Prostate gland (tissue), 2 donors: Measurements from ENCODE around the gene TRAPPC3. TPM values are rescaled to one million over a fixed set of nuclear protein-coding genes. Genes with fewer than 3 reads are reported as not detected.
A peak's percentile ranks its signal among the peaks of the same experiment; 100 is the strongest.

Source experiments
- DNase-seq: peaks from one replicate; pipeline ENCODE4 v3.0.0-alpha.2; 2019; ENCODE audit warnings: low spot score
- H3K27ac ChIP-seq, 2 donors: fragments of 200-600 bp; sonication (generic); 2 replicates each; pipeline ENCODE4 v1.5.1; 2017 to 2019
- H3K27me3 ChIP-seq: fragments of 200-600 bp; sonication (generic); replicated peaks from 2 replicates; pipeline ENCODE4 v1.5.1; 2019; ENCODE audit not compliant: insufficient read depth
- H3K36me3 ChIP-seq, 2 donors: fragments of 200-600 bp; sonication (generic); 1 replicate in 1 of 2; 2 replicates in 1 of 2; pipeline versions ENCODE4 v1.5.1 to v1.8.1; 2017 to 2019
- H3K4me1 ChIP-seq: fragments of 200-600 bp; sonication (generic); replicated peaks from 2 replicates; pipeline ENCODE4 v1.5.1; 2019
- H3K4me3 ChIP-seq, 2 donors: fragments of 200-600 bp; sonication (generic); 2 replicates each; pipeline ENCODE4 v1.5.1; 2017 to 2019
- H3K9me3 ChIP-seq: fragments of 200-600 bp; sonication (generic); 2 replicates; pipeline ENCODE4 v1.5.1; 2017
- CTCF ChIP-seq, 4 experiments: fragments of 200-600 bp in 2 of 4; fragments of 450-650 bp in 2 of 4; sonication (generic) in 2 of 4; IDR thresholded peaks; 1 replicate in 3 of 4; 2 replicates in 1 of 4; pipeline ENCODE4 v1.5.1; 2016 to 2019; ENCODE audit warnings: antibody characterized with exemption in 4 of 4, mild to moderate bottlenecking in 2 of 4, moderate library complexity in 2 of 4
- POLR2A ChIP-seq: fragments of 450-650 bp; IDR thresholded peaks from one replicate; pipeline ENCODE4 v1.6.1; 2016; ENCODE audit warnings: antibody characterized with exemption, mild to moderate bottlenecking
- POLR2AphosphoS5 ChIP-seq: sonication (generic); formaldehyde crosslinking; IDR thresholded peaks from one replicate; pipeline ENCODE4 v1.6.1; 2017; ENCODE audit warnings: antibody characterized with exemption
- WGBS: methylation state at CpG from one replicate; pipeline ENCODE4 v1.1.5; 2018; 5-methylcytosine and 5-hydroxymethylcytosine counted together
- intact Hi-C: fragments of 100-400 bp; cut with DNase I; formaldehyde crosslinking; loops from one replicate; pipeline ENCODE4 v1.14.2; 2022
- total RNA-seq, 2 donors: library from RNA; depleted of rRNA; stranded (reverse); fragments of >200 nt; gene quantifications; one replicate each; pipeline ENCODE4 v1.1.0, GENCODE V29; 2016

TRAPPC3 gene
- total RNA-seq, 2 donors from 2014 or later, result 90.0 to 92.5 TPM

- H3K4me3 ChIP-seq, result no peak overlapping the region
- no peaks in the 10 kb centered on the region for H3K27me3 ChIP-seq
- TF ChIP-seq CTCF (IDR thresholded peaks at IDR 0.05), result no peak
- TF ChIP-seq POLR2AphosphoS5, result no peak
- TF ChIP-seq POLR2A, result no peak
- no peak for DNase-seq
- no peak overlapping the region for H3K27ac ChIP-seq
- no peaks in the 10 kb centered on the region for H3K9me3 ChIP-seq
- H3K36me3 ChIP-seq, result no peaks in the 10 kb centered on the region
- H3K4me1 ChIP-seq, result no peaks in the 10 kb centered on the region
- intact Hi-C loops, result no loop called here
- 47% methylated on average over 4 of the region's 4 CpGs for WGBS
Observed at GRCh38 chr1:36111151-36111550, 38.1 kb downstream of the TRAPPC3 start.

GRCh38 chr1:36109041-36109679 is 40.1 kb downstream of the TRAPPC3 start:
- Histone ChIP-seq H3K9me3 (no peaks in the 10 kb centered on the region), H3K4me3 (no peak overlapping the region), H3K4me1 (no peaks in the 10 kb centered on the region), H3K27me3 (no peaks in the 10 kb centered on the region), H3K27ac (no peak overlapping the region), H3K36me3 (no peaks in the 10 kb centered on the region)
- TF ChIP-seq POLR2AphosphoS5 (peak; percentile 44), POLR2A (no peak)
- 51% methylated on average over 11 of the region's 11 CpGs for whole genome bisulfite sequencing
- peak; percentile 65 for DNase-seq
- intact Hi-C loops, result no loop called here

- H3K27me3 ChIP-seq, result no peaks in the 10 kb centered on the region
- intact Hi-C loops, result no loop called here
- no peak for TF ChIP-seq CTCF (IDR thresholded peaks at IDR 0.05)
- TF ChIP-seq POLR2A, result no peak
- no peak for TF ChIP-seq POLR2AphosphoS5
- H3K9me3 ChIP-seq, result no peaks in the 10 kb centered on the region
- H3K27ac ChIP-seq, result no peak overlapping the region
- WGBS, result 44% methylated on average over 14 of the region's 14 CpGs
- peak; percentile 33 for DNase-seq
- no peaks in the 10 kb centered on the region for H3K36me3 ChIP-seq
- no peaks in the 10 kb centered on the region for H3K4me1 ChIP-seq
- H3K4me3 ChIP-seq, result no peak overlapping the region
Observed at GRCh38 chr1:36108314-36108713, 41.0 kb downstream of the TRAPPC3 start.

GRCh38 chr1:36107394-36107793 is 41.9 kb downstream of the TRAPPC3 start:
- no peak overlapping the region for H3K4me3 ChIP-seq
- intact Hi-C loops, result no loop called here
- H3K4me1 ChIP-seq, result no peaks in the 10 kb centered on the region
- H3K27ac ChIP-seq, result no peak overlapping the region
- no peak for TF ChIP-seq POLR2A
- TF ChIP-seq CTCF (IDR thresholded peaks at IDR 0.05), result no peak
- TF ChIP-seq POLR2AphosphoS5, result no peak
- DNase-seq, result no peak
- H3K27me3 ChIP-seq, result no peaks in the 10 kb centered on the region
- H3K36me3 ChIP-seq, result no peaks in the 10 kb centered on the region
- no peaks in the 10 kb centered on the region for H3K9me3 ChIP-seq
- WGBS, result 80% methylated on average over 9 of the region's 9 CpGs

GRCh38 chr1:36106269-36106668 is 43.0 kb downstream of the TRAPPC3 start:
- 52% methylated on average over 5 of the region's 5 CpGs for WGBS
- intact Hi-C loops, result no loop called here
- Histone ChIP-seq H3K27me3 (no peaks in the 10 kb centered on the region), H3K9me3 (no peaks in the 10 kb centered on the region), H3K4me3 (no peak overlapping the region), H3K27ac (no peak overlapping the region), H3K4me1 (no peaks in the 10 kb centered on the region), H3K36me3 (no peaks in the 10 kb centered on the region)
- TF ChIP-seq POLR2A, result no peak
- no peak for TF ChIP-seq POLR2AphosphoS5
- TF ChIP-seq CTCF (IDR thresholded peaks at IDR 0.05), result no peak
- no peak for DNase-seq
